Limb (tissue), 2 donors: Measurements from ENCODE around the gene HECTD4.
"Not testable (repeated sequence)": the region's sequence is repeated elsewhere in the genome, so short reads cannot be mapped to it uniquely, and the experiment has no call there.

ENCODE experiments used
- DNase-seq, 2 donors: peaks; one replicate each; pipeline ENCODE4 v3.0.0-alpha.2; 2016; ENCODE audit errors: extremely low spot score in 2 of 2

Gene HECTD4

DNA sequence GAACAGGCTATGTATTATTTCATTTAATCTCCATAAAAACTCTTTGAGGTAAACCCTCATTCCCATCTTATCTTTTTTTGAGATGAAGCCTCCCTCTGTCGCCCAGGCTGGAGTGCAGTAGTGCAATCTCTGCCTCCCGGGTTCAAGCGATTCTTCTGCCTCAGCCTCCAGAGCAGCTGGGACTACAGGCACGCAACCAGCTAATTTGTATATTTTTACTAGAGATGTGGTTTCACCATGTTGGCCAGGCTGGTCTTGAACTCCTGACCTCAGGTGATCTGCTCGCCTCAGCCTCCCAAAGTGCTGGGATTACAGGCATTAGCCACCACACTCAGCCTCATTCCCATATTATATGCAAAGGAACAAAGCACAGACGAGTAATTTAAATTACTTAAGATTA is 25.5 kb upstream of the HECTD4 start:
- DNase-seq = not testable (repeated sequence)

DNA sequence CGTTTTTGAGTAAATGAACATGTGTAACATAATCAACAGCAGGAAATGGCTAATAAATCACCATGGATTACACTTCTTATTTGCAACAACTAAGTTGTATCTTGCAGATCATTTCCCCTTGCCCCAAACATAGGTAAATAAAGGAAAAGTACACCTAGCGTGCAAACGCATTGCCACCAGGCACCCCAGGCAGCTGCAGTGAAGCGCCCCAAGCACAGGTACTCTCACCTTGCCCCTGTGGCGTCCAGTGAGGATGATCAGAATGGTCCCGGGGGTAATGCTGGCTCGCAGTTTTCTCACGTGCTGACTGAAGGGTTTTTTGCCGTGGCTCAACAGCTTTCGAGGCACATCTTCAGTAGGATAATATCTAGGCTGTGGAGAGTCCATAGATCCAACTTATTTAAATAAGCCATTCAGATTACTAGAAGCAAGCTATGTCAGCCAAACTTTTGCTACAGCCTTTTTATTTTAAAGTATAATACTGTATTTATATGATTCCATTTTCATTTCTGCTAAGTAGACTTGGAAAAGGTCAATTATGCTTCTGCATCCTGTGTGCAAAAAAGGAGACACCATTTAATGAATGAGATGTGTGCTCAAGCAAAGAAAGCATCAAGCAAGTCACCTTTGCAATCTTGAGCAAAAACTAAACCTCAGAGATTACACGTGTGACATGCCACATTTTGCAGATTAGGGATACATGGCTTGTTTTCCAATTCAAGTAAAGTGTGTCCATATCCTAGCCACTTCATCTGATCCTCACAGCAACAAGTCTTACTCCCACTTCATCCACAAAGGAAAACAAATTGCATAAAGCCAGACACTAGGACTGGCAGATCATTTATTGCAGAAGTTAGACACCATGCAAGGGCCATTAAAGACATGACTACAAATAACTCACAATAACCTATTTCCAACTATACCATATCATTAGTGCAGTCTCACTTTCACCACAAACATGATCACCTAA is 24.6 kb upstream of the HECTD4 start:
- no peak for DNase-seq

DNA sequence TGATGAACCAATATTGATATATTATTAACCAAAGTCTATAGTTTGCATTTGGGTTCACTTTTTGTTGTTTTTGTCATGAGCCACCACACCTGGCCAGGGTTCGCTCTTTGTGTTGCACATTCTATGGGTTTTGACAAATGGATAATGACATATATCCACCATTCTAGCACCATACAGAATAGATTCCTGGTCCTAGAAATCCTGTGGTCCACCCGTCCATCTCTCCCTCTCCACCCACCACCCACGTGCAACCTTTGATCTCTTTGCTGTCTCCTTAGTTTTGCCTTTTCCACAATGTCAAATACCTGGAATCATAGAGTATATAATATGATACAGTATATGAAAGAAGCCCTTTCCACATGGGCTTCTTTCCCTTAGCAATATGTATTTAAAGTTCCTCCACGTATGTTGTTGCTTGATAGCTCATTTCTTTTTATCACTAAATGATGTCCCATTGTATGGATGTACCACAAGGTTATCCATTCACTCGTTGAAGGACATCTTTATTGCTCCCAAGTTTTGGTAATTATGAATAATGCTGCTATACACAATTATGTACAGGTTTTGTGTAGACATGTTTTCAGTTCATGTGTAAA is 19.8 kb upstream of the HECTD4 start:
- DNase-seq = no peak

DNA sequence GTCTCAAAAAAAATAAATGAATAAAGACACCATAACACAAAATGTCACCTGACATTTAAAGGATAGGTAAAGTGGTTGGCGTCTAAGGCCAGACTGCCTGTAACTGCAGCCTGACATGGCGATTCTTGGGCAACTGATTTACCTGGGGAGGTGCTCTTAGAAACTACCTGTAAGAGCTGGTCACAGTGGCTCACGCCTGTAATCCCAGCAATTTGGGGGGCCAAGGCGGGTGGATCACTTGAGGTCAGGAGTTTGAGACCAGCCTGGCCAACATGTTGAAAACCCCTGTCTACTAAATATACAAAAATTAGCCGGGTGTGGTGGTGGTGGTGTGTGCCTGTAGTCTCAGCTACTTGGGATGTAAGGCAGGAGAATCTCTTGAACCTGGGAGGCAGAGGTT is 18.8 kb upstream of the HECTD4 start:
- DNase-seq = no peak

GRCh38 chr12:112393328-112393727 is 11.1 kb upstream of the HECTD4 start:
- DNase-seq = no peak

- DNase-seq = not testable (repeated sequence)
Measured at GRCh38 chr12:112389922-112390654, 7.9 kb upstream of the HECTD4 start.

- DNase-seq = no peak
Measured at GRCh38 chr12:112389228-112389627, 7.0 kb upstream of the HECTD4 start.

GRCh38 chr12:112386726-112387125 is 4.5 kb upstream of the HECTD4 start:
- no peak for DNase-seq

- no peak for DNase-seq
Measured at GRCh38 chr12:112382866-112383265, 635 bp upstream of the HECTD4 start.

DNA sequence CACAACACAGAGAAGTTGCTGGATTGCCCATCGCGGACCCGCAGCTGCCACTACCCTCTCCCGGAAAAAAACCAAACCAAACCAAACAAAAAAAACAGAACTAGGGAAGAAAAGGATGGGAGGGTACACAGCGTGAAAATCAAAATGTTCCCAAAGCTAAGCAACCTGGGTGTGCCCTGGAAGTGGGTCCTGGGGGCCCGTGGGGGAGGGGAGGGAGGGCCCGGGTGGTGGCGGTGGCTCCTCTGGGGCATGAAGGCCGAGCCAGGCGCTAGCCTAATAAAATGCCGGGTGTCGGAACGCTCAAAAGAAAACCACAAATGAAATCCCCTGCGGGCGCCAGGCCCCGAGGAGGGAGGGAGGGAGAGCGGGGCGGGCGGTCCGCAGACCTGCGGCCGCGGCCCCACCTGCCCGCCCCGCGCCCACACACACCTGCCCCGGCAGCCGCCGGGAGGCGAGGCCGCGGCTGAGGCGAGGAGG is 787 bp downstream of the HECTD4 start:
- peak in 1 of 2 donors; percentile 45 for DNase-seq

- no peak for DNase-seq
Measured at GRCh38 chr12:112380663-112381405, 1.4 kb downstream of the HECTD4 start.

DNA sequence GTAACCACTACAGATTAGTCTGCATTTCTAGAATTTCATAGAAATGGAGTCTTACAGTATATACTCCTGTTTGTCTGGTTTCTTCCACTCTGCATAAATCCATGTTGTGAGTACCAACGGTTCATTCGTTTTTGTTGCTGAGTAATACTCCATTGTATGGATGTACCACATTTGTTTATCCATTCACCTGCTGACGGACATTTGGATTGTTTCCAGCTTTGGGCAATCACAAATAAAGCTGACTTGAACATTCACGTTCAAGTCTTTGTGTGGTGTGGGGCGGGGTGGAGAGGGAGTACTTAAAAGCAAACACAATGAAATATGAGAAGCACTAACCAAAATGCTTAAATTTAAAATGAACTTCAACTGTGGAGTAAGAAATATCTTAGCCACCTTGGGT is 7.1 kb downstream of the HECTD4 start:
- DNase-seq = no peak

DNA sequence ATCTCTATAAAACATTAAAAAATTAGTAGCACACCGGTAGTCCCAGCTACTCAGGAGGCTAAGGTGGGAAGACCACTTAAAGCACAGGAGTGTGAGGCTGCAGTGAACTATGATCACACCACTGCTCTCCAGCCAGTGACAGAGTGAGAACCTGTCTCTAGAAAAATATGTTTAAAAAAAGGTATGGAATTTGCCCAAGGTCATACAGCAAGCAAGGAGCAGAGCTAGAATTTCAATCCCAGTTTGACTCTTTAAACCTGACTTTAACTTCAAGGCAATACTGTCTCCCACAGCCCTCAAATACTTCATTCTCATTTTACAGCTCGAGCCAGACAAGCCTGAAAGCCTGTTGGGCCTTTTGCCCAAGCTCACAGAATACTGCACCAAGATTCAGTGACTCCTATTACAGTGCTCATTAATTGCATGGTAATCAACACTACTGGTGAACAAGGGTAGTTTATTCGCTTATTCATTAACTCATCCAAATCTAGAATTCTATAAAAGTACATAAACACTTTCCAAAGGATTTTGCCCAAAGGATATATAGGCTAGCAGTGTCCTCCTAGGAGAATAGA is 8.0 kb downstream of the HECTD4 start:
- DNase-seq = no peak

DNA sequence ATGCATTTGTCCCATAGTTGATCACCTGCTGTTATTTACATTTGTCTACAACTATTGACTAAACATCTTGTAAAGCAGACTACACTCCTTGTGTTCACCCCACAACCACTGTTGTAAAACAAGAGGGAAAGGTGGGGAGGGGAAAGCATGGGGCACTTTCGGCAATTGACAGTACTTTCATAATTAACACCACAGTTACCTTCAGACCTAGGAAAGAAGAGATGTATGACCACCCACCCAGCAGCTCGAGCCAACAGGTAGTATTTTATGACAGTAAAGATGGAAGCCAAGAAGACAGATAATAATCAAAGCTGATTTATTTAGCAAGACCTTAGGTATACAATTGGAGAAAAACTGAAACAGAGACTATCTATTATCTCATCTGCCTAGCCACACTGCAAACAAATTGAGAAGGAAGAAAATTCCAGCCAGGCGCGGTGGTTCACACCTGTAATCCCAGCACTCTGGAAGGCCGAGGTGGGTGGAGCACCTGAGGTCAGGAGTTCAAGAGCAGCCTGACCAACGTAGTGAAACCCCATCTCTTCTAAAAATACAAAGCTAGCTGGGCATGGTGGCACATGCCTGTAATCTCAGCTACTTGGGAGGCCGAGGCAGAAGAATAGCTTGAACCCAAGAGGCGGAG is 11.2 kb downstream of the HECTD4 start:
- no peak for DNase-seq

- DNase-seq = no peak
Measured at GRCh38 chr12:112370199-112370598, 12.0 kb downstream of the HECTD4 start.

GRCh38 chr12:112368856-112369255 is 13.4 kb downstream of the HECTD4 start:
- DNase-seq = no peak

DNA sequence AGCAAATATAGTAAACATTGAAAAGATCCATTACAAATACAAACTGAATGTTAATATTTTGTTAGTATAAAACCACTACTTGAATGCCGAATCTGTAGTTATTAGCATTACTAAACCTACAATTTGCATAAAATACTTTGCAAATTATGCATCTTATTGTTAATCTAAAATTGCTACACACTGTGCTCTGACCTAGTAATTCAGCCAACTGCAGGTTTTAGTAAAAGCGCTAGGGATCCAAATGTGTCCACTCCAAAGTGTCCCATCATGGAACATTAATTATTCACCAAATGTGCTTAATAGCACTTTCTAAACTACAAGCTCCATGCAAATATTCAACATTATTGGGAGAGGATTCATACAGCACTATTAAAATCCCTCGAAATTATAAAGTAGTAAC is 14.3 kb downstream of the HECTD4 start:
- DNase-seq = no peak

DNA sequence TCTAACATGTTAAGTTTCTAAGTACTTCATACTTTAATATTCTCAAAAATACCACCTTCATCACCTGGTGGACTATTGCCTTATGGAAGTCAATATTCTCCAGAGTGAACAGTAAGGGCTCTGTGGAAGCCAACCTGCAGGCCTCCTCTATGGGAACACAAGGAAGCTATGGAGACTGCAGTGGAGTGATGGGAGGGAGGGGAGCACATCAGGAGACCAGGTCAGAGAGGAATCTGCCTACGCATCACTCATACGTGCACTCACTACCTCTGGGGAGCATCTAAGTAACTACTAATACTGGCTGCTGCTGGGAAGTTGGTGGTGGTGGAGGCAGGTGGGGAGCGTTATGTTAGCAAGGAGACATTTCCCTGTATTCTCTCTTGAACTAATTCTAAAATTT is 19.9 kb downstream of the HECTD4 start:
- DNase-seq = no peak

DNA sequence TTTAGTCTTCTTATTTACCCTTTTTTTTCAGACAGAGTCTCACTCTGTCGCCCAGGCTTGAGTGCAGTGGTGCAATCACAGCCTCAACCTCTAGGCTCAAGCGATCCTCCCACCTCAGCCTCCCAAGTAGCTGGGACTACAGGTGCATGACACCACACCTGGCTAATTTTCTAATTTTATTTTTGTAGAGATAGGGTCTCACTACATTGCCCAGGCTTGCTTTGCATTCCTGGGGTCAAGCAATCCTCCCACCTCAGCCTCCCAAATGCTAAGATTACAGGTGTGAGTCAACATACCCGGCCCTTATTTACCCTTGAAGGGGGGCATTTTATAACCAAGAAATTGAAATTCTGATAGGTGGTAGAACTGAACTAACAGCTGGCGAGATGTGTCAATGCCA is 21.0 kb downstream of the HECTD4 start:
- no peak for DNase-seq

DNA sequence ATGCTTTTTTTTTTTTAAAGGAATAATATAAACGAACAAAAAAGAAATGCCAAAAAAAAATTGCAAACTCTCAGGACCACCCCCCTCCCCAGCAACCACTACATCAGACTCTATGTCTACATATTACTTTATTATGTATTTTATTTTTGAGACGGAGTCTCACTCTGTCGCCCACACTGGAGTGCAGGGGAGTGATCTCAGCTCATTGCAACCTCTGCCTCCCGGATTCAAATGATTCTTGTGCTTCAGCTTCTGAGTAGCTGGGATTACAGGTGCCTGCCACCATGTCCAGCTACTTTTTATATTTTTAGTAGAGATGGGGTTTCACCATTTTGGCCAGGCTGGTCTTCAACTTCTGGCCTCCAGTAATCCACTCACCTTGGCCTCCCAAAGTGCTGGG is 22.9 kb downstream of the HECTD4 start:
- DNase-seq = no peak

GRCh38 chr12:112357214-112357613 is 25.0 kb downstream of the HECTD4 start:
- no peak for DNase-seq
